NCI-H524 treated with DMSO at 0.1 percent for 48 hours (cell line): ENCODE results near the gene UGT1A7.

Source experiments
- DNase-seq: peaks from one replicate; lab custom pipeline; 2025; lab: John Stamatoyannopoulos, UW

Gene UGT1A7

GRCh38 chr2:233817995-233818638, 136.4 kb downstream of the UGT1A7 start:
- DNase-seq = no peak

GRCh38 chr2:233818639-233819621, 137.2 kb downstream of the UGT1A7 start:
- no peak for DNase-seq

- no peak for DNase-seq
These were observed 138.4 kb downstream of the UGT1A7 start for GRCh38 chr2:233819884-233820773.

- DNase-seq = no peak
These were observed 139.0 kb downstream of the UGT1A7 start for GRCh38 chr2:233820774-233821105.

GRCh38 chr2:233821196-233821595, 139.5 kb downstream of the UGT1A7 start:
- no peak for DNase-seq

- no peak for DNase-seq
These were observed 140.0 kb downstream of the UGT1A7 start for GRCh38 chr2:233821709-233822100.

- DNase-seq = no peak
These were observed 140.5 kb downstream of the UGT1A7 start for GRCh38 chr2:233822101-233822771.
